ENCODE measurements around the gene DIAPH2.

Gene DIAPH2

DNA sequence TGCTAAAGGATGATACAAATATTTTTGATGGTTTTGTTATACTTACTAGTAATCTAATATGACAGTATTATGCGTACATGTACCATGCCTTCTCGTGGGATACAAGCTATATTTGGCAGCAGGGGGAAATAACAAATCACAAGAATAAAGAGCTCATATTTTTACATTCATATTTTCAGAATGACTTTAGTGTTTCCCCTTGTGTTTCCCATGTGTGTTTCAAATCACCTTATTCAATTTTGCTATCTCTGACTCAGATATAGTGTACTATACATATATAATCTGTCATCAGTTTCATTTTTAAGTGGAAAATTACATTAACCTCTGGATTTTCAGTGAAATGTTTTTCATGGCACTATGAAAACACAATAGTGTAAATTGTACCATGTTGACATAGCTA, 345.8 kb downstream of the DIAPH2 start:
- no peaks in the 10 kb centered on the region for H3K36me3 ChIP-seq (ENCODE audit: control insufficient read depth, low read length)
- H3K9me2 ChIP-seq (replicated peaks; ENCODE audit: control insufficient read depth, low read length) = no peaks in the 10 kb centered on the region
- no peak for TF ChIP-seq EZH2phosphoT487 (IDR thresholded peaks at IDR 0.05; ENCODE audit: borderline replicate concordance, low read length)
- TF ChIP-seq, protein P1, sequence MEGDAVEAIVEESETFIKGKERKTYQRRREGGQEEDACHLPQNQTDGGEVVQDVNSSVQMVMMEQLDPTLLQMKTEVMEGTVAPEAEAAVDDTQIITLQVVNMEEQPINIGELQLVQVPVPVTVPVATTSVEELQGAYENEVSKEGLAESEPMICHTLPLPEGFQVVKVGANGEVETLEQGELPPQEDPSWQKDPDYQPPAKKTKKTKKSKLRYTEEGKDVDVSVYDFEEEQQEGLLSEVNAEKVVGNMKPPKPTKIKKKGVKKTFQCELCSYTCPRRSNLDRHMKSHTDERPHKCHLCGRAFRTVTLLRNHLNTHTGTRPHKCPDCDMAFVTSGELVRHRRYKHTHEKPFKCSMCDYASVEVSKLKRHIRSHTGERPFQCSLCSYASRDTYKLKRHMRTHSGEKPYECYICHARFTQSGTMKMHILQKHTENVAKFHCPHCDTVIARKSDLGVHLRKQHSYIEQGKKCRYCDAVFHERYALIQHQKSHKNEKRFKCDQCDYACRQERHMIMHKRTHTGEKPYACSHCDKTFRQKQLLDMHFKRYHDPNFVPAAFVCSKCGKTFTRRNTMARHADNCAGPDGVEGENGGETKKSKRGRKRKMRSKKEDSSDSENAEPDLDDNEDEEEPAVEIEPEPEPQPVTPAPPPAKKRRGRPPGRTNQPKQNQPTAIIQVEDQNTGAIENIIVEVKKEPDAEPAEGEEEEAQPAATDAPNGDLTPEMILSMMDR (IDR thresholded peaks at IDR 0.05; ENCODE audit: low read depth, low read length, poor library complexity, severe bottlenecking) = no peak
- H3K9me3 ChIP-seq (ENCODE audit: control insufficient read depth, insufficient read depth, low read length) = no peaks in the 10 kb centered on the region
- no peak overlapping the region for H3K4me2 ChIP-seq (ENCODE audit: low read length)
- no peaks in the 10 kb centered on the region for H4K20me1 ChIP-seq (ENCODE audit: control insufficient read depth, insufficient read depth, low read depth, low read length)
- H3K27me3 ChIP-seq (ENCODE audit: control insufficient read depth, low read length) = no peaks in the 10 kb centered on the region
- H3K79me2 ChIP-seq (ENCODE audit: control insufficient read depth, low read length) = no peaks in the 10 kb centered on the region
- no peaks in the 10 kb centered on the region for H3F3A ChIP-seq (ENCODE audit: control insufficient read depth, insufficient read depth)
- no peak overlapping the region for H3K27ac ChIP-seq (ENCODE audit: low read depth, low read length)
- H3K4me3 ChIP-seq (ENCODE audit: low read length) = no peak overlapping the region
- peaks cover 11% of the 10 kb centered on the region for H3K4me1 ChIP-seq (ENCODE audit: control insufficient read depth, low read length)

DNA sequence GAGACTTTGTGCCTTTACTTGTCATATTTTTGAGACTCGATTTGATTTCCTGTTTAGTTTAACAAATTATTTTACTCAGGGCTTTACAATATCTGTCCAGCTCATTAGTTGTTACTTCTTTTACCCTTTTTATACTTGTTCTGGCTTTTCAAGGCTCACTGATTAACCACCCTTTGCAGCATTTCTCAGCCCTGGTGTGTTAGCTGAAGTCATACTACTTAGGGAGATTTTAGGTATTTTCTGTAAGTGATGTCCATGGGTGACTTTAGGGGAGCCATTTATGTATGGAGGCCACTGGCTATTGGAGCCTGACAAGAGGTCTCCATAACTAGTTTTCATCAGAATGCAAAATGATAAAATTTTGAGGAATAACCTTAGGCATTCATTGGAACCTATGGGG, 346.3 kb downstream of the DIAPH2 start:
- no peaks in the 10 kb centered on the region for H3K9me3 ChIP-seq (ENCODE audit: control insufficient read depth, insufficient read depth, low read length)
- no peak overlapping the region for H3K4me3 ChIP-seq (ENCODE audit: low read length)
- H3K27me3 ChIP-seq (ENCODE audit: control insufficient read depth, low read length) = no peaks in the 10 kb centered on the region

DNA sequence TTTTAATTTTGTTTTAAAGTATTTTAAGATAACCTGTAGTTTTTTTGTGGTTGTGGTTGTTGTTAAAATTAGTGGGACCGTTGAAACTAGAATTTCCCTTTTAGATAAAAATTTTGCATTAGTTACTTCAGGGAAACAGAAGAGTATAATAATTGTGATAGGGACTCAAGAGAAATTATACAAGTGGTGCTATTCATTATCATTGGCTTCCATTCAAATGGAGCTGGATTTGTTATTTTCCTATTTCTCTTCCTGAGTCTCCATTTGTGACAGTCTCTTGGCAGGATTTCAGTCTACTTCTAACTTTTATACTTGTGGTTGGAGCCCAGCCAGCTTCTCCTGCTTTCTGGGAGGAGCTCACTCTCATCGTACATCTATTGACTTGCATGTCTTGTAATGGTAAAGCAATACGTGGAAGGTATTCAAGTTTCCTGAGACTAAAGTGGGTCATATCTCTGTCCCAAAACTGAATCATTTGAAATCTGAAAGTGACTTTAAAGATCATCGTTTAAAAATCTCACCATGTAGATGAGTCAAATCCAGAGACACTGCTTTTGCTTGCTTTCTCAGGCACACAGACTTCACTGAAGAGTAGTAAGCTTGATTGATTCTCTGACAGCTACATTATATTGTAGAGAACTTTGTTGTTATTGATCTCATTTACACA, 354.9 kb downstream of the DIAPH2 start:
- no peaks in the 10 kb centered on the region for H3K9me3 ChIP-seq (ENCODE audit: control insufficient read depth, insufficient read depth, low read length)
- H3K27ac ChIP-seq (ENCODE audit: low read depth, low read length) = no peak overlapping the region
- no peaks in the 10 kb centered on the region for H3F3A ChIP-seq (ENCODE audit: control insufficient read depth, insufficient read depth)
- no peaks in the 10 kb centered on the region for H3K9me2 ChIP-seq (replicated peaks; ENCODE audit: control insufficient read depth, low read length)
- no peaks in the 10 kb centered on the region for H3K27me3 ChIP-seq (ENCODE audit: control insufficient read depth, low read length)
- no peaks in the 10 kb centered on the region for H3K79me2 ChIP-seq (ENCODE audit: control insufficient read depth, low read length)
- H3K4me3 ChIP-seq (ENCODE audit: low read length) = no peak overlapping the region
- H3K4me1 ChIP-seq (ENCODE audit: control insufficient read depth, low read length) = peaks cover 19% of the 10 kb centered on the region
- no peaks in the 10 kb centered on the region for H3K36me3 ChIP-seq (ENCODE audit: control insufficient read depth, low read length)
- TF ChIP-seq EZH2phosphoT487 (IDR thresholded peaks at IDR 0.05; ENCODE audit: borderline replicate concordance, low read length) = no peak
- TF ChIP-seq, protein P1 (IDR thresholded peaks at IDR 0.05; ENCODE audit: low read depth, low read length, poor library complexity, severe bottlenecking) = no peak
- H4K20me1 ChIP-seq (ENCODE audit: control insufficient read depth, insufficient read depth, low read depth, low read length) = no peaks in the 10 kb centered on the region
- peak overlapping the region; percentile 42 for H3K4me2 ChIP-seq (ENCODE audit: low read length)

More for the DNA sequence above, 346.3 kb downstream of the DIAPH2 start:
- TF ChIP-seq, protein P1 (IDR thresholded peaks at IDR 0.05; ENCODE audit: low read depth, low read length, poor library complexity, severe bottlenecking) = no peak
- no peak for TF ChIP-seq EZH2phosphoT487 (IDR thresholded peaks at IDR 0.05; ENCODE audit: borderline replicate concordance, low read length)
- H3K79me2 ChIP-seq (ENCODE audit: control insufficient read depth, low read length) = no peaks in the 10 kb centered on the region
- no peak overlapping the region for H3K27ac ChIP-seq (ENCODE audit: low read depth, low read length)
- no peak overlapping the region for H3K4me2 ChIP-seq (ENCODE audit: low read length)
- H3F3A ChIP-seq (ENCODE audit: control insufficient read depth, insufficient read depth) = no peaks in the 10 kb centered on the region
- H3K4me1 ChIP-seq (ENCODE audit: control insufficient read depth, low read length) = peaks cover 9% of the 10 kb centered on the region
- no peaks in the 10 kb centered on the region for H3K36me3 ChIP-seq (ENCODE audit: control insufficient read depth, low read length)
- no peaks in the 10 kb centered on the region for H3K9me2 ChIP-seq (replicated peaks; ENCODE audit: control insufficient read depth, low read length)
- no peaks in the 10 kb centered on the region for H4K20me1 ChIP-seq (ENCODE audit: control insufficient read depth, insufficient read depth, low read depth, low read length)

Measured in DOHH2 (cell line).